ENCODE measurements around the gene VAC14. TPM values are rescaled to one million over a fixed set of nuclear protein-coding genes. Genes with fewer than 3 reads are reported as not detected.

Gene VAC14
- total RNA-seq, 1 donor = 37.1 TPM

GRCh38 chr16:70700101-70701020 is 100.6 kb downstream of the VAC14 start:
- no peak for TF ChIP-seq CTCF (IDR thresholded peaks at IDR 0.05; ENCODE audit: insufficient read depth, low read depth, low read length)
- no peak for DNase-seq (ENCODE audit: low read depth)
- no peak overlapping the region for H3K4me3 ChIP-seq (ENCODE audit: low read depth, low read length)

GRCh38 chr16:70699696-70700095 is 101.3 kb downstream of the VAC14 start:
- DNase-seq (ENCODE audit: low read depth) = no peak
- TF ChIP-seq CTCF (IDR thresholded peaks at IDR 0.05; ENCODE audit: insufficient read depth, low read depth, low read length) = no peak
- H3K4me3 ChIP-seq (ENCODE audit: low read depth, low read length) = no peak overlapping the region

DNA sequence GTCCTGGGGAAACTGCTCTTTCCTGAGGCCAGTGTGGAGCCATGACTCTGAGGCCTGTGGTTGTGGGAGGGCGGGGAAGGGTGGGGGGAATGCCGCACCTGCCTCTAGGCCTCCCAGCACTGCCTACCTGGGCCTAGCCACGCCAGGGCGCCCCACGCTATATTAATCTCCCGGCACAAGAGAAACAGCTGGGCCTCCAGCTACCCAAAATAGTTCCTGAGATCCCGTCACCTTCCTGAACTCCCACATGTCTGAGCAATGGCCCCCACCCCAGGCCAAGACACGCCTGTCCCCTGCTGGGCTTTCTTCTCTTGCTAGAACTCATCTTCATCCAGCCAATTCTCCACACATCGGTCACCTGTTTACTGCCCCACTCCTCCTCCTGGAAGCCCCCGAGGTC is 102.1 kb downstream of the VAC14 start:
- TF ChIP-seq CTCF (IDR thresholded peaks at IDR 0.05; ENCODE audit: insufficient read depth, low read depth, low read length) = no peak
- DNase-seq (ENCODE audit: low read depth) = no peak
- no peak overlapping the region for H3K4me3 ChIP-seq (ENCODE audit: low read depth, low read length)

DNA sequence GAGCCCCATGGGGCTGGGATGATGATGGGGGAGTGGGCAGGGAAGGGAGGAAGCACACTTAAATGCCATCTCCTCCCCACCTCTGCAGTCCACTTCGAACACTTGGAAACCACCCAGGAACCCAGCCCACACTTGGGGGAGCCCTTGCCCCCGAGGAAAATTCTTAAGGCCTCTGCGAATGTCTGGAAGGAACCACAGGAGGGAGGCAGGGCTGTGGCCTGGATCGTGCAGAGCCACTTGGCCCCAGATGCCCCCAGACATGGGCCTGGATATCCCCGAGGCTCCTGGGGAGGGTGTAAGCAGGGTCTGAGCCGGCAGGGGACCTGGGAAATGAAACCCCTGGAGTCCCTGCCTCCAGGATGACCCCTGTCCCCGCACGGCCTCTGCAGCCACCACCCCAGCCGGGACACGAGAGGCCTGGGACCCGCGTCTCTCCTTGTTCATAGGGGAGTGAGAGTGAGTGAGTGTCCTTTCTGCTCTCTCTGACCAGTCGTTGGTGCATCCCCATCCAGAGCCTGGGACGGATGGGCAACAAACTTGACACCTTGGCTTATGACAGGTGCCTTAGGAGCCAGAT is 103.3 kb downstream of the VAC14 start:
- no peak for DNase-seq (ENCODE audit: low read depth)
- no peak for TF ChIP-seq CTCF (IDR thresholded peaks at IDR 0.05; ENCODE audit: insufficient read depth, low read depth, low read length)

GRCh38 chr16:70696952-70697593 is 103.9 kb downstream of the VAC14 start:
- no peak for TF ChIP-seq CTCF (IDR thresholded peaks at IDR 0.05; ENCODE audit: insufficient read depth, low read depth, low read length)
- no peak overlapping the region for H3K4me3 ChIP-seq (ENCODE audit: low read depth, low read length)
- DNase-seq (ENCODE audit: low read depth) = no peak

More for the DNA sequence above, 103.3 kb downstream of the VAC14 start:
- no peak overlapping the region for H3K4me3 ChIP-seq (ENCODE audit: low read depth, low read length)

- no peak for TF ChIP-seq CTCF (IDR thresholded peaks at IDR 0.05; ENCODE audit: insufficient read depth, low read depth, low read length)
- DNase-seq (ENCODE audit: low read depth) = no peak
- no peak overlapping the region for H3K4me3 ChIP-seq (ENCODE audit: low read depth, low read length)
Measured at GRCh38 chr16:70696355-70696754, 104.6 kb downstream of the VAC14 start.

Measured in fibroblast of villous mesenchyme (primary cell).